HCT116 (cell line): ENCODE measurements around the gene MTSS2. TPM values are rescaled to one million over a fixed set of nuclear protein-coding genes. Genes with fewer than 3 reads are reported as not detected.

ENCODE experiments used
- ATAC-seq: fragments of 200-7000 bp; cut with Tn5 transposase; 2 replicates; pipeline ENCODE4 v1.9.1; 2020; ENCODE audit warnings: mild to moderate bottlenecking, moderate library complexity
- BruUV-seq: library from RNA; stranded (reverse); fragments of 400-500 nt; replicated peaks from 2 replicates; lab custom pipeline; 2021; lab: Mats Ljungman, UMichigan
- CTCF ChIA-PET: fragments of 300-600 bp; sonication (Branson Sonifier 250); formaldehyde crosslinking; loops from one replicate; lab custom pipeline; 2021; ENCODE audit warnings: antibody characterized with exemption; lab: Charles Lee
- POLR2A ChIA-PET: fragments of 300-600, 350-600 bp; sonication (Branson Sonifier 250); formaldehyde crosslinking; loops from one replicate; lab custom pipeline; 2021; ENCODE audit warnings: antibody characterized with exemption; lab: Charles Lee
- RAD21 ChIA-PET, 2 experiments: fragments of 300-600 bp; sonication (Branson Sonifier 250); formaldehyde crosslinking; loops; one replicate each; lab custom pipeline; 2023; ENCODE audit warnings: low total read pairs in 2 of 2; ENCODE audit not compliant: uncharacterized antibody in 2 of 2, unreplicated experiment in 2 of 2, low non-redundant PET in 1 of 2; lab: Charles Lee
- DNase-seq: peaks from one replicate; pipeline ENCODE4 v3.0.0-alpha.2; 2010; ENCODE audit warnings: low read depth, low spot score
- H2AFZ ChIP-seq: fragments of 200-600 bp; shearing (Covaris generic), sonication (generic); 2 replicates; pipeline ENCODE4 v1.6.1; 2017; ENCODE audit warnings: low read depth, mixed run types, mixed read lengths, antibody characterized with exemption, low read length; ENCODE audit not compliant: poor library complexity, severe bottlenecking
- H3K27ac ChIP-seq: 2 replicates; pipeline ENCODE4 v1.5.1; 2012; ENCODE audit warnings: low read depth, low read length
- H3K27me3 ChIP-seq: fragments of 200-600 bp; sonication (generic); 2 replicates; pipeline ENCODE4 v1.6.1; 2016; ENCODE audit warnings: mixed run types, low read length, mixed read lengths; ENCODE audit not compliant: insufficient read depth
- H3K36me3 ChIP-seq, 2 experiments: fragments of 200-500 bp in 1 of 2; fragments of 200-600 bp in 1 of 2; sonication (Bioruptor generic) in 1 of 2; sonication (generic) in 1 of 2; 2 replicates each; pipeline versions ENCODE4 v1.5.1 to v1.6.1; 2014 to 2016; ENCODE audit warnings: low read length in 2 of 2, inconsistent platforms in 1 of 2, mixed read lengths in 1 of 2, mixed run types in 1 of 2; ENCODE audit not compliant: insufficient read depth in 2 of 2, control insufficient read depth in 1 of 2
- H3K4me1 ChIP-seq, 2 experiments: fragments of 200-600 bp in 1 of 2; sonication (generic) in 1 of 2; 2 replicates each; pipeline versions ENCODE4 v1.5.1 to v1.6.1; 2012 to 2017; ENCODE audit warnings: low read length in 2 of 2, inconsistent platforms in 1 of 2, mild to moderate bottlenecking in 1 of 2, mixed read lengths in 1 of 2, mixed run types in 1 of 2, moderate library complexity in 1 of 2; ENCODE audit not compliant: insufficient read depth in 2 of 2, control insufficient read depth in 1 of 2
- H3K4me2 ChIP-seq: fragments of 200-600 bp; sonication (generic); 2 replicates; pipeline ENCODE4 v1.6.1; 2017; ENCODE audit warnings: mixed run types, low read length, mixed read lengths
- H3K4me3 ChIP-seq, 2 experiments: fragments of 200-600 bp in 1 of 2; sonication (generic) in 1 of 2; replicated peaks in 1 of 2; 2 replicates each; pipeline ENCODE4 v1.5.1; 2011 to 2016; ENCODE audit warnings: low read length in 2 of 2, control low read depth in 1 of 2, low read depth in 1 of 2, mild to moderate bottlenecking in 1 of 2, mixed read lengths in 1 of 2, mixed run types in 1 of 2
- H3K79me2 ChIP-seq: fragments of 200-600 bp; sonication (generic); 2 replicates; pipeline ENCODE4 v1.6.1; 2017; ENCODE audit warnings: mild to moderate bottlenecking, mixed run types, low read length, moderate library complexity, mixed read lengths; ENCODE audit not compliant: insufficient read depth
- H3K9ac ChIP-seq: fragments of 200-600 bp; sonication (generic); 2 replicates; pipeline ENCODE4 v1.6.1; 2016; ENCODE audit warnings: low read length, mixed read lengths
- H3K9me2 ChIP-seq: fragments of 200-600 bp; sonication (generic), shearing (Covaris generic); 2 replicates; pipeline ENCODE4 v1.6.1; 2017; ENCODE audit warnings: mixed run types, mild to moderate bottlenecking, moderate library complexity; ENCODE audit not compliant: insufficient read depth
- H3K9me3 ChIP-seq, 2 experiments: fragments of 200-500 bp in 1 of 2; fragments of 200-600 bp in 1 of 2; sonication (Bioruptor generic) in 1 of 2; sonication (generic) in 1 of 2; 2 replicates each; pipeline ENCODE4 v1.6.1; 2014 to 2017; ENCODE audit warnings: low read length in 2 of 2, mixed read lengths in 2 of 2, inconsistent platforms in 1 of 2, low read depth in 1 of 2, mild to moderate bottlenecking in 1 of 2, mixed run types in 1 of 2, moderate library complexity in 1 of 2; ENCODE audit not compliant: control insufficient read depth in 1 of 2, insufficient read depth in 1 of 2
- H4K20me1 ChIP-seq: fragments of 200-600 bp; sonication (generic), shearing (Covaris generic); 2 replicates; pipeline ENCODE4 v1.6.1; 2017; ENCODE audit warnings: mixed run types, mild to moderate bottlenecking, moderate library complexity; ENCODE audit not compliant: insufficient read depth
- ATF3 ChIP-seq: IDR thresholded peaks from 2 replicates; pipeline ENCODE4 v1.6.1; 2012
- CEBPB ChIP-seq: IDR thresholded peaks from 2 replicates; pipeline ENCODE4 v1.6.1; 2012; ENCODE audit warnings: low read depth
- ELF1 ChIP-seq: IDR thresholded peaks from 2 replicates; pipeline ENCODE4 v1.6.1; 2012; ENCODE audit warnings: low read depth, borderline replicate concordance
- EZH2phosphoT487 ChIP-seq: fragments of 200-600 bp; IDR thresholded peaks from 2 replicates; pipeline ENCODE4 v1.6.1; 2018; ENCODE audit warnings: antibody characterized with exemption, borderline replicate concordance
- POLR2AphosphoS5 ChIP-seq: IDR thresholded peaks from 2 replicates; pipeline ENCODE4 v1.6.1; 2011; ENCODE audit warnings: mild to moderate bottlenecking, low read depth, low read length, moderate library complexity
- RAD21 ChIP-seq: IDR thresholded peaks from 2 replicates; pipeline ENCODE4 v1.6.1; 2012; ENCODE audit warnings: low read depth, mild to moderate bottlenecking
- REST ChIP-seq: IDR thresholded peaks from 2 replicates; pipeline ENCODE4 v1.6.1; 2012; ENCODE audit warnings: low read depth
- SIN3A ChIP-seq: IDR thresholded peaks from 2 replicates; pipeline ENCODE4 v1.6.1; 2012; ENCODE audit warnings: low read depth
- SP1 ChIP-seq: IDR thresholded peaks from 2 replicates; pipeline ENCODE4 v1.6.1; 2012; ENCODE audit warnings: low read depth
- YY1 ChIP-seq: IDR thresholded peaks from 2 replicates; pipeline ENCODE4 v1.6.1; 2011; ENCODE audit warnings: low read length, low read depth, moderate library complexity, mild to moderate bottlenecking; ENCODE audit not compliant: insufficient replicate concordance; ENCODE audit errors: extremely low read depth
- ZBTB33 ChIP-seq: IDR thresholded peaks from 2 replicates; pipeline ENCODE4 v1.6.1; 2011; ENCODE audit warnings: mild to moderate bottlenecking, low read length, moderate library complexity; ENCODE audit not compliant: insufficient replicate concordance; ENCODE audit errors: extremely low read depth
- ZFX ChIP-seq: fragments of 450-650 bp; IDR thresholded peaks from 2 replicates; pipeline ENCODE4 v1.6.1; 2017
- intact Hi-C: fragments of 100-400 bp; cut with micrococcal nuclease; formaldehyde crosslinking; loops from 2 replicates; pipeline ENCODE4 v1.10.0; 2022
- total RNA-seq: library from RNA; stranded (reverse); gene quantifications from one replicate; pipeline ENCODE4 v1.2.1, GENCODE V29; 2021; ENCODE audit not compliant: unreplicated experiment

Gene MTSS2
- total RNA-seq, 1 experiment from 2014 or later, result 41.8 TPM

- ATAC-seq, result no peak
- ChIA-PET POLR2A (no interaction called here), RAD21 (no interaction called here), CTCF (no interaction called here)
- BruUV-seq, result no TSS peak
- intact Hi-C loops, result no loop called here
- no peaks in the 10 kb centered on the region for H3K9me3 ChIP-seq
- H3K9me2 ChIP-seq, result no peaks in the 10 kb centered on the region
- H4K20me1 ChIP-seq, result no peaks in the 10 kb centered on the region
- H3K4me3 ChIP-seq, result no peak overlapping the region
- DNase-seq, result no peak
- no peaks in the 10 kb centered on the region for H3K27me3 ChIP-seq
- peaks cover 10 to 26% of the 10 kb centered on the region in 2 experiments; a peak in 3 of 4 replicates for H3K36me3 ChIP-seq
- no peak overlapping the region for H2AFZ ChIP-seq
- no peaks in the 10 kb centered on the region for H3K4me1 ChIP-seq
- H3K79me2 ChIP-seq, result no peaks in the 10 kb centered on the region
- no peak overlapping the region for H3K27ac ChIP-seq
- no peak overlapping the region for H3K9ac ChIP-seq
- TF ChIP-seq REST (no peak), EZH2phosphoT487 (no peak), POLR2AphosphoS5 (no peak), RAD21 (no peak), SIN3A (no peak), ZBTB33 (no peak), SP1 (no peak), ZFX (no peak), YY1 (no peak), CEBPB (no peak), ATF3 (no peak), ELF1 (no peak)
- no peak overlapping the region for H3K4me2 ChIP-seq
These were observed 15.7 kb downstream of the MTSS2 start for GRCh38 chr16:70670175-70670574.
